C1 segment of cervical spinal cord (tissue), 14 donors: ENCODE measurements around the gene ATP6V1E1.
"Not testable (repeated sequence)": the region's sequence is repeated elsewhere in the genome, so short reads cannot be mapped to it uniquely, and the experiment has no call there.

Source experiments
- DNase-seq, 14 donors: peaks; one replicate each; lab custom pipeline; 2025; lab: John Stamatoyannopoulos, UW

ATP6V1E1 gene

GRCh38 chr22:17581056-17581455 is 47.5 kb downstream of the ATP6V1E1 start:
- DNase-seq: peak in 1 of 14 donors; percentile 37

GRCh38 chr22:17580441-17581031 is 48.0 kb downstream of the ATP6V1E1 start:
- DNase-seq: peak in 1 of 14 donors; percentile 37

GRCh38 chr22:17579535-17579981 is 49.0 kb downstream of the ATP6V1E1 start:
- DNase-seq: peak in 1 of 14 donors; percentile 7

- DNase-seq: peak in 9 of 14 donors; percentile 49 to 72 (median 56)
These were observed 50.3 kb downstream of the ATP6V1E1 start for GRCh38 chr22:17578136-17578754.

- DNase-seq: peak in 2 of 14 donors; percentile 8 to 73
These were observed 52.1 kb downstream of the ATP6V1E1 start for GRCh38 chr22:17576470-17576869.

GRCh38 chr22:17575681-17576080 is 52.9 kb downstream of the ATP6V1E1 start:
- peak in 2 of 14 donors; percentile 16 to 21 for DNase-seq

GRCh38 chr22:17575151-17575550 is 53.4 kb downstream of the ATP6V1E1 start:
- DNase-seq: no peak

GRCh38 chr22:17570851-17571631 is 57.5 kb downstream of the ATP6V1E1 start:
- DNase-seq: peak; percentile 26 to 91 (median 72)

GRCh38 chr22:17569971-17570511 is 58.5 kb downstream of the ATP6V1E1 start:
- DNase-seq: peak in 10 of 14 donors; percentile 34 to 74 (median 49)

GRCh38 chr22:17566776-17567175 is 61.8 kb downstream of the ATP6V1E1 start:
- no peak for DNase-seq

- not testable (repeated sequence) for DNase-seq
These were observed 62.4 kb downstream of the ATP6V1E1 start for GRCh38 chr22:17566016-17566687.

- peak in 9 of 14 donors; percentile 26 to 76 (median 53) for DNase-seq
These were observed 64.6 kb downstream of the ATP6V1E1 start for GRCh38 chr22:17563936-17564391.

- DNase-seq: peak in 12 of 14 donors; percentile 19 to 85 (median 62)
These were observed 65.4 kb downstream of the ATP6V1E1 start, which contains the start of gene SLC25A18 for GRCh38 chr22:17562906-17563870. SLC25A18 (plus strand) TSS chr22:17563498; CDS start chr22:17579945, 16,447 bp downstream.

- no peak for DNase-seq
These were observed 69.4 kb downstream of the ATP6V1E1 start for GRCh38 chr22:17559188-17559587.

- no peak for DNase-seq
These were observed 73.7 kb downstream of the ATP6V1E1 start for GRCh38 chr22:17554814-17555213.

- no peak for DNase-seq
These were observed 75.8 kb downstream of the ATP6V1E1 start for GRCh38 chr22:17552737-17553136.

- no peak for DNase-seq
These were observed 78.9 kb downstream of the ATP6V1E1 start for GRCh38 chr22:17549655-17550054.

GRCh38 chr22:17549183-17549582 is 79.4 kb downstream of the ATP6V1E1 start:
- no peak for DNase-seq

- DNase-seq: no peak
These were observed 79.9 kb downstream of the ATP6V1E1 start for GRCh38 chr22:17548756-17549035.
